Dedifferentiated amniotic fluid mesenchymal stem cell (primary cell): ENCODE data around the gene USP17L25.
"Not testable (repeated sequence)": the region's sequence is repeated elsewhere in the genome, so short reads cannot be mapped to it uniquely, and the experiment has no call there.

Experiments used
- DNase-seq: peaks from one replicate; pipeline ENCODE4 v3.0.0-alpha.2; 2016; ENCODE audit errors: extremely low spot score

USP17L25 gene, protein sequence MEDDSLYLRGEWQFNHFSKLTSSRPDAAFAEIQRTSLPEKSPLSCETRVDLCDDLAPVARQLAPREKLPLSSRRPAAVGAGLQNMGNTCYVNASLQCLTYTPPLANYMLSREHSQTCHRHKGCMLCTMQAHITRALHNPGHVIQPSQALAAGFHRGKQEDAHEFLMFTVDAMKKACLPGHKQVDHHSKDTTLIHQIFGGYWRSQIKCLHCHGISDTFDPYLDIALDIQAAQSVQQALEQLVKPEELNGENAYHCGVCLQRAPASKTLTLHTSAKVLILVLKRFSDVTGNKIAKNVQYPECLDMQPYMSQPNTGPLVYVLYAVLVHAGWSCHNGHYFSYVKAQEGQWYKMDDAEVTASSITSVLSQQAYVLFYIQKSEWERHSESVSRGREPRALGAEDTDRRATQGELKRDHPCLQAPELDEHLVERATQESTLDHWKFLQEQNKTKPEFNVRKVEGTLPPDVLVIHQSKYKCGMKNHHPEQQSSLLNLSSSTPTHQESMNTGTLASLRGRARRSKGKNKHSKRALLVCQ

GRCh38 chr4:9329611-9330010 is at the start of gene USP17L25:
Gene USP17L25, plus strand, starts transcription at chr4:9329911. Its CDS starts 0 bp downstream, at chr4:9329911.
- DNase-seq = not testable (repeated sequence)

DNA sequence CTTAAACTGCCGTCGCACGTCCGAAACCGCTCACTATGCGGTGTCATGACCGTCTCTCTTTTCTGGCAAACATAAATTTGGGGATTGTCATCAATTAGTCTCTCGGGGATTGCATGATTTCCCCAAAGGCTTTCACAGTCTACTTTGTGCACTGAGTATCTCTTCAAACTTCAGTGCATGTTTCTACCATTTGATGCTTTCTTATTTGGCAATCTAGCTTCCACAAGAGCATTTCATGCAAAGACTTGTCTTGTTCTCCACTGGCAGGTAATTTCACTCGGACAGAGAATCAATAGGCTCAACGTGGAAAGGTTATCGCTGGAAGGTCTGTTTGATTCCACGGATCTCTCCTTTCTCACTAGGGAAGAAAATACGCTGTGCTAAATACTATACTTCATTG is 5.5 kb upstream of the USP17L25 start:
- DNase-seq = not testable (repeated sequence)

GRCh38 chr4:9324865-9325264 is 4.8 kb upstream of the USP17L25 start, which contains the start of gene USP17L24:
Gene USP17L24, plus strand, starts transcription at chr4:9325165. Its CDS starts 0 bp downstream, at chr4:9325165.
- DNase-seq = not testable (repeated sequence)

DNA sequence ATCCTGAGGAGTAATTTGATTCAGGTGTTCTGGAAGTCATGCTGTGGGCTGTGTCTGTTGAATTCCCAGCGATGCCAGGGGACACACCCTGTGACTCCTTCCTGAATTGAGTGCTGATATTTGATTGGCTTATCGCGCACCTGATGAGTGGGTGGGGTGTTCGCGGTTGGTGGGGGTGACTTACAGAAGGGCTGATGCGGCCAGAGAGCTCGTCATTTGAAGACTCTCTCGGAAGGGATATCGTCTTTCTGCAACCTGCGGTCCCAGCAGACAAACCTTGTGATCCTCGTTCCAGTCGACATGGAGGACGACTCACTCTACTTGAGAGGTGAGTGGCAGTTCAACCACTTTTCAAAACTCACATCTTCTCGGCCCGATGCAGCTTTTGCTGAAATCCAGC is 4.6 kb downstream of the USP17L25 start, which contains the start of gene USP17L26:
TSS of gene USP17L26 (plus strand) at position 301 of the 400 bp plus-strand sequence. CDS start at position 301, 0 bp downstream.
- DNase-seq = not testable (repeated sequence)

DNA sequence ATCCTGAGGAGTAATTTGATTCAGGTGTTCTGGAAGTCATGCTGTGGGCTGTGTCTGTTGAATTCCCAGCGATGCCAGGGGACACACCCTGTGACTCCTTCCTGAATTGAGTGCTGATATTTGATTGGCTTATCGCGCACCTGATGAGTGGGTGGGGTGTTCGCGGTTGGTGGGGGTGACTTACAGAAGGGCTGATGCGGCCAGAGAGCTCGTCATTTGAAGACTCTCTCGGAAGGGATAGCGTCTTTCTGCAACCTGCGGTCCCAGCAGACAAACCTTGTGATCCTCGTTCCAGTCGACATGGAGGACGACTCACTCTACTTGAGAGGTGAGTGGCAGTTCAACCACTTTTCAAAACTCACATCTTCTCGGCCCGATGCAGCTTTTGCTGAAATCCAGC is 9.4 kb downstream of the USP17L25 start, which contains the start of gene USP17L5:
TSS of gene USP17L5 (plus strand) at position 301 of the 400 bp plus-strand sequence. CDS start at position 301, 0 bp downstream.
- not testable (repeated sequence) for DNase-seq

DNA sequence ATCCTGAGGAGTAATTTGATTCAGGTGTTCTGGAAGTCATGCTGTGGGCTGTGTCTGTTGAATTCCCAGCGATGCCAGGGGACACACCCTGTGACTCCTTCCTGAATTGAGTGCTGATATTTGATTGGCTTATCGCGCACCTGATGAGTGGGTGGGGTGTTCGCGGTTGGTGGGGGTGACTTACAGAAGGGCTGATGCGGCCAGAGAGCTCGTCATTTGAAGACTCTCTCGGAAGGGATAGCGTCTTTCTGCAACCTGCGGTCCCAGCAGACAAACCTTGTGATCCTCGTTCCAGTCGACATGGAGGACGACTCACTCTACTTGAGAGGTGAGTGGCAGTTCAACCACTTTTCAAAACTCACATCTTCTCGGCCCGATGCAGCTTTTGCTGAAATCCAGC is 14.1 kb downstream of the USP17L25 start, which contains the start of gene USP17L27:
TSS of gene USP17L27 (plus strand) at position 301 of the 400 bp plus-strand sequence. CDS start at position 301, 0 bp downstream.
- DNase-seq = not testable (repeated sequence)

GRCh38 chr4:9348593-9348992 is 18.9 kb downstream of the USP17L25 start, which contains the start of gene USP17L28:
Gene USP17L28, plus strand, starts transcription at chr4:9348893. Its CDS starts 0 bp downstream, at chr4:9348893.
- DNase-seq = not testable (repeated sequence)

GRCh38 chr4:9350866-9351265 is 21.2 kb downstream of the USP17L25 start:
- DNase-seq = not testable (repeated sequence)

GRCh38 chr4:9353338-9353737 is 23.6 kb downstream of the USP17L25 start, which contains the start of gene USP17L29:
Gene USP17L29, plus strand, starts transcription at chr4:9353638. Its CDS starts 0 bp downstream, at chr4:9353638.
- DNase-seq = not testable (repeated sequence)

GRCh38 chr4:9362829-9363228 is 33.1 kb downstream of the USP17L25 start, which contains the start of gene USP17L30:
Gene USP17L30, plus strand, starts transcription at chr4:9363129. Its CDS starts 0 bp downstream, at chr4:9363129.
- DNase-seq = not testable (repeated sequence)

- not testable (repeated sequence) for DNase-seq
These were observed 50.2 kb downstream of the USP17L25 start for GRCh38 chr4:9379881-9380280.
